Right ventricle myocardium superior (tissue), 1 donor: ENCODE results near the gene CNOT3. TPM values are rescaled to one million over a fixed set of nuclear protein-coding genes. Genes with fewer than 3 reads are reported as not detected.
"Not testable (repeated sequence)": the region's sequence is repeated elsewhere in the genome, so short reads cannot be mapped to it uniquely, and the experiment has no call there.

Experiments
- ATAC-seq: fragments of 200-7000 bp; cut with Tn5 transposase; one replicate; pipeline ENCODE4 v1.9.1; 2020; ENCODE audit warnings: mild to moderate bottlenecking; ENCODE audit not compliant: poor library complexity
- DNase-seq: peaks from one replicate; pipeline ENCODE4 v3.0.0-alpha.2; 2020
- intact Hi-C: fragments of 100-400 bp; cut with DNase I; formaldehyde crosslinking; loops from one replicate; pipeline ENCODE4 v1.11.2; 2022
- total RNA-seq: library from RNA; stranded (reverse); fragmentation: NEBNext Ultra II Directional; extraction: Animal tissue kit (Norgen Biotek cat#: 25700); gene quantifications from one replicate; pipeline ENCODE4 v1.2.1, GENCODE V29; 2021
- donor health status: DM: no; HTN: yes; CAD: no; lungs with severe emphysema.

The CNOT3 gene
- total RNA-seq, 1 donor from 2014 or later: 17.6 TPM

- ATAC-seq: no peak
- DNase-seq: no peak
- intact Hi-C loops: no loop called here
Measured at GRCh38 chr19:54160182-54160811, 22.7 kb downstream of the CNOT3 start.

GRCh38 chr19:54160854-54161253, 23.3 kb downstream of the CNOT3 start:
- DNase-seq (no peak), ATAC-seq (no peak)
- intact Hi-C loops: no loop called here

GRCh38 chr19:54162241-54162805, 24.8 kb downstream of the CNOT3 start:
- peak; percentile 91 for DNase-seq
- intact Hi-C loops: no loop called here
- ATAC-seq: peak; percentile 44

GRCh38 chr19:54162884-54163283, 25.3 kb downstream of the CNOT3 start:
- DNase-seq (no peak), ATAC-seq (no peak)
- intact Hi-C loops: no loop called here

GRCh38 chr19:54164369-54165068, 27.0 kb downstream of the CNOT3 start:
- no peak for DNase-seq
- intact Hi-C loops: no loop called here

GRCh38 chr19:54165222-54165621, 27.7 kb downstream of the CNOT3 start:
- ATAC-seq: no peak
- intact Hi-C loops: no loop called here

More at GRCh38 chr19:54164369-54165068, 27.0 kb downstream of the CNOT3 start:
- ATAC-seq: no peak

GRCh38 chr19:54168174-54168917, 30.8 kb downstream of the CNOT3 start:
- intact Hi-C loops: no loop called here
- peak; percentile 95 for ATAC-seq

More at GRCh38 chr19:54165222-54165621, 27.7 kb downstream of the CNOT3 start:
- no peak for DNase-seq

GRCh38 chr19:54169149-54169740, 31.7 kb downstream of the CNOT3 start:
- intact Hi-C loops: no loop called here
- ATAC-seq: no peak
- DNase-seq: no peak

More at GRCh38 chr19:54168174-54168917, 30.8 kb downstream of the CNOT3 start:
- DNase-seq: peak; percentile 96

GRCh38 chr19:54171736-54172431, 34.3 kb downstream of the CNOT3 start:
- intact Hi-C loops: loop anchor here (5.0 kb wide), 1 partner anchor 60 kb away; no protein-coding TSS in a partner anchor
- DNase-seq, ATAC-seq: not testable (repeated sequence)

- no peak for DNase-seq
- intact Hi-C loops: loop anchor here (5.0 kb wide), 1 partner anchor 60 kb away; no protein-coding TSS in a partner anchor
- ATAC-seq: peak; percentile 25
Measured at GRCh38 chr19:54172471-54173358, 35.2 kb downstream of the CNOT3 start, which contains the start of gene TMC4. TMC4 (minus strand) TSS chr19:54173160; CDS start chr19:54173117, 43 bp downstream.

- ATAC-seq (no peak), DNase-seq (no peak)
- intact Hi-C loops: loop anchor here (5.0 kb wide), 1 partner anchor 59 kb away; no protein-coding TSS in a partner anchor
Measured at GRCh38 chr19:54173359-54173699, 35.8 kb downstream of the CNOT3 start.

GRCh38 chr19:54173951-54174834, 36.6 kb downstream of the CNOT3 start:
- ATAC-seq: no peak
- intact Hi-C loops: loop anchor here (5.0 kb wide), 1 partner anchor 58 kb away; no protein-coding TSS in a partner anchor
- no peak for DNase-seq

- intact Hi-C loops: no loop called here
- ATAC-seq (peak; percentile 83), DNase-seq (no peak)
Measured at GRCh38 chr19:54178581-54179261, 41.2 kb downstream of the CNOT3 start.

GRCh38 chr19:54179262-54179852, 41.8 kb downstream of the CNOT3 start:
- ATAC-seq (no peak), DNase-seq (no peak)
- intact Hi-C loops: no loop called here

- DNase-seq (no peak), ATAC-seq (peak; percentile 39)
- intact Hi-C loops: no loop called here
Measured at GRCh38 chr19:54179921-54180461, 42.4 kb downstream of the CNOT3 start.
